Activated B cell treated with CpG ODN at 0.5 μM for 24 hours (primary cell): ENCODE results near the gene NRDC. TPM values are rescaled to one million over a fixed set of nuclear protein-coding genes. Genes with fewer than 3 reads are reported as not detected.

Experiments
- ATAC-seq: fragments of 200-7000 bp; cut with Tn5 transposase; one replicate; pipeline ENCODE4 v1.10.0; 2021; ENCODE audit warnings: low read depth, mild to moderate bottlenecking, moderate library complexity
- CTCF ChIA-PET: fragments of 350-600 bp; sonication (Branson Sonifier 250); formaldehyde crosslinking; loops from one replicate; lab custom pipeline; 2021; ENCODE audit warnings: antibody characterized with exemption; lab: Charles Lee
- POLR2A ChIA-PET: fragments of 350-600 bp; sonication (Branson Sonifier 250); formaldehyde crosslinking; loops from one replicate; lab custom pipeline; 2021; ENCODE audit warnings: antibody characterized with exemption; lab: Charles Lee
- DNase-seq: peaks from one replicate; pipeline ENCODE4 v3.0.0; 2022
- H3K27ac Mint-ChIP-seq: one replicate; pipeline ENCODE4 v1.8.0; 2020; ENCODE audit warnings: mixed read lengths
- H3K27me3 Mint-ChIP-seq: one replicate; pipeline ENCODE4 v1.8.0; 2021; ENCODE audit warnings: mixed read lengths
- H3K36me3 Mint-ChIP-seq: one replicate; pipeline ENCODE4 v1.8.0; 2021; ENCODE audit warnings: low read depth, mixed read lengths
- H3K4me1 Mint-ChIP-seq: one replicate; pipeline ENCODE4 v1.8.0; 2021; ENCODE audit warnings: mixed read lengths
- H3K4me3 Mint-ChIP-seq: one replicate; pipeline ENCODE4 v1.8.0; 2020; ENCODE audit warnings: mild to moderate bottlenecking, mixed read lengths
- H3K9me3 Mint-ChIP-seq: one replicate; pipeline ENCODE4 v1.8.0; 2020; ENCODE audit warnings: mixed read lengths
- intact Hi-C: fragments of 100-400 bp; cut with micrococcal nuclease; formaldehyde crosslinking; loops from one replicate; pipeline ENCODE4 v1.15.1; 2024
- total RNA-seq: library from RNA; stranded (reverse); gene quantifications from 2 replicates; pipeline ENCODE4 v1.2.3, GENCODE V29; 2022
- TF ChIP-seq, protein P1 (sequence below): fragments of 200-600 bp; IDR thresholded peaks from one replicate; pipeline ENCODE4 v1.8.0; 2022; ENCODE audit warnings: antibody characterized with exemption, mild to moderate bottlenecking

The NRDC gene
- total RNA-seq, 1 donor from 2014 or later, result 162 TPM

DNA sequence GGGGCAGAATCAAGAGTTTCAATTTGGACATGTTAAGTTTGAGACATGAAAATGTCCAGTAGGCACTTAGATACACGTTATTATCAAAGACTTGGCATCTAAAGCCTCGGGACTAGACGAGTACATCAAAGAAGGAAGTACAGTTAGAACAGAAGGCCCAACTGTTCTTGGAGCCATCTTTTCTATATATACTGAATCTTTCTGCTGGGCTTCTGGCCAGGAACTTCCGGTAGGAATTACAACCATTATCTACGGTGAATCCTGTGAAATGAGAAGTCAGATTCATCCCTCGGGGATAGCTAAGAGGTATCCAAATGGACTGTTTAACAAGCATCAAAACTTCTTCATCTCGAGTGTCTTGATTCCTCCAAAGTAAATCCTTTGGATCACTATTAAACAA, 34.4 kb upstream of the NRDC start:
- TF ChIP-seq, protein P1, sequence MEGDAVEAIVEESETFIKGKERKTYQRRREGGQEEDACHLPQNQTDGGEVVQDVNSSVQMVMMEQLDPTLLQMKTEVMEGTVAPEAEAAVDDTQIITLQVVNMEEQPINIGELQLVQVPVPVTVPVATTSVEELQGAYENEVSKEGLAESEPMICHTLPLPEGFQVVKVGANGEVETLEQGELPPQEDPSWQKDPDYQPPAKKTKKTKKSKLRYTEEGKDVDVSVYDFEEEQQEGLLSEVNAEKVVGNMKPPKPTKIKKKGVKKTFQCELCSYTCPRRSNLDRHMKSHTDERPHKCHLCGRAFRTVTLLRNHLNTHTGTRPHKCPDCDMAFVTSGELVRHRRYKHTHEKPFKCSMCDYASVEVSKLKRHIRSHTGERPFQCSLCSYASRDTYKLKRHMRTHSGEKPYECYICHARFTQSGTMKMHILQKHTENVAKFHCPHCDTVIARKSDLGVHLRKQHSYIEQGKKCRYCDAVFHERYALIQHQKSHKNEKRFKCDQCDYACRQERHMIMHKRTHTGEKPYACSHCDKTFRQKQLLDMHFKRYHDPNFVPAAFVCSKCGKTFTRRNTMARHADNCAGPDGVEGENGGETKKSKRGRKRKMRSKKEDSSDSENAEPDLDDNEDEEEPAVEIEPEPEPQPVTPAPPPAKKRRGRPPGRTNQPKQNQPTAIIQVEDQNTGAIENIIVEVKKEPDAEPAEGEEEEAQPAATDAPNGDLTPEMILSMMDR, result no peak
- Mint-ChIP-seq H3K27ac (no peak overlapping the region), H3K4me1 (peaks cover 5% of the 10 kb centered on the region), H3K4me3 (no peak overlapping the region), H3K27me3 (peaks cover 32% of the 10 kb centered on the region), H3K36me3 (no peaks in the 10 kb centered on the region), H3K9me3 (no peaks in the 10 kb centered on the region)
- ATAC-seq (no peak), DNase-seq (no peak)
- POLR2A ChIA-PET, result no interaction called here
- intact Hi-C loops, result no loop called here
- CTCF ChIA-PET, result no interaction called here

DNA sequence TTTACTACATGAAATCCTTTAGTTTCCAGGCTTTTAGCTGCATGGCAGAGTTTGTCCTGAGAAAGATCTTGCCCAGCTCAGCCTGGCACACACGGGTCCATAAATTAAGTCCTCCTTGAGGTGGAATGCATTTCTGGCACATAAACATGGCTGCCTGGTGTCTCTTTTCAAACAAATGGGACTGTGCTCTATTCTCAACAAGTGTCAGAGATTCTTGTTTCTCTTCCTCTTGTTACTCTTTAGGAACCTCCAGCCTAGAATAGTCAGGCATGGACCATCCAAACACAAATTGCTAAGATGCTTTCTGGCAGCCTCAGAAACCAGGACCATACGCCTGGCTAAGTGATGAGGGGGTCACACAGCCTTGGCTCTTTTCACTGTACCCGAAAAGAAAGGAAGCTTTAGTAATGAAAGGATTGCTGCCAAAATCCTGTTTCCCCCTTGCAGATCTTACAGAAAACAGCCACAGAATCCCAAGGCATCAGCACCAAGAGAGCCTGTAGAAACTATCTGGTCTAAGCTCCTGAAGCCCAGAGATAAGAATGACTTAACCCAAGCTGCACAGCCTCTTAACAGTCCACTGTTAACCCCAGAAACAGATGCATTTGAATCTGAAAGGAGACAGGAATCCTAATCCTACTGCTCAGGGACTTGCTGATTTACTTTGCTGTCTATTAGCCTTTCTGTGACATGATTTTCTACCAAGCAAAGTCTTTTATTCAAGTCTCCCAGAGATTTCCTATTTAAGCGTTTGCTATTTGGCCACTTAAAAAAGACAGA, 31.9 kb upstream of the NRDC start:
- H3K4me1 Mint-ChIP-seq, result peaks cover 11% of the 10 kb centered on the region
- H3K36me3 Mint-ChIP-seq, result no peaks in the 10 kb centered on the region
- ChIA-PET POLR2A (no interaction called here), CTCF (no interaction called here)
- intact Hi-C loops, result no loop called here
- DNase-seq, result no peak
- TF ChIP-seq, protein P1, result no peak
- H3K9me3 Mint-ChIP-seq, result peaks cover 3% of the 10 kb centered on the region
- H3K4me3 Mint-ChIP-seq, result no peak overlapping the region
- no peak overlapping the region for H3K27ac Mint-ChIP-seq
- peaks cover 32% of the 10 kb centered on the region for H3K27me3 Mint-ChIP-seq
- no peak for ATAC-seq

DNA sequence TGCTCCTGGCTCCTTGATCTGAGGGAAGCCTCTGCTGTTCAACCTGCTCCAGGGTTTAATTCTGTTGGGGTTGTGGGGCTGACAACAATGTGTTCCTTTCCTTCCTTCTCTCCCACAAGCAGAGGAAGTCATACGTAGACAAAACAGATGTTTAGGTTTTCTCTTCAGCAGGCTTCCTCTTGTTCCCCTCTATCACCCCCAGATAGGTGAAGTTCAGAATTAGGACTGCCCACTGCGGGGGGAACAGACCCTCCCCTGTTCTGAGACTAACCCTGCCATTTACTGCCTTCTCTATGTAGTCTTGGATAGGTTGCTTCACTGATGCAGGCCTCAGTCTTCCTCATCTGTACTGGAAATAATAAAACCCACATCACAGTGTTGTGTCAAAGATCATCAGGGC, 30.0 kb upstream of the NRDC start:
- DNase-seq (no peak), ATAC-seq (no peak)
- H3K4me1 Mint-ChIP-seq, result peaks cover 11% of the 10 kb centered on the region
- H3K9me3 Mint-ChIP-seq, result peaks cover 3% of the 10 kb centered on the region
- H3K36me3 Mint-ChIP-seq, result no peaks in the 10 kb centered on the region
- H3K4me3 Mint-ChIP-seq, result no peak overlapping the region
- H3K27ac Mint-ChIP-seq, result no peak overlapping the region
- TF ChIP-seq, protein P1, result no peak
- CTCF ChIA-PET, result no interaction called here
- POLR2A ChIA-PET, result no interaction called here
- H3K27me3 Mint-ChIP-seq, result peaks cover 21% of the 10 kb centered on the region
- intact Hi-C loops, result no loop called here

DNA sequence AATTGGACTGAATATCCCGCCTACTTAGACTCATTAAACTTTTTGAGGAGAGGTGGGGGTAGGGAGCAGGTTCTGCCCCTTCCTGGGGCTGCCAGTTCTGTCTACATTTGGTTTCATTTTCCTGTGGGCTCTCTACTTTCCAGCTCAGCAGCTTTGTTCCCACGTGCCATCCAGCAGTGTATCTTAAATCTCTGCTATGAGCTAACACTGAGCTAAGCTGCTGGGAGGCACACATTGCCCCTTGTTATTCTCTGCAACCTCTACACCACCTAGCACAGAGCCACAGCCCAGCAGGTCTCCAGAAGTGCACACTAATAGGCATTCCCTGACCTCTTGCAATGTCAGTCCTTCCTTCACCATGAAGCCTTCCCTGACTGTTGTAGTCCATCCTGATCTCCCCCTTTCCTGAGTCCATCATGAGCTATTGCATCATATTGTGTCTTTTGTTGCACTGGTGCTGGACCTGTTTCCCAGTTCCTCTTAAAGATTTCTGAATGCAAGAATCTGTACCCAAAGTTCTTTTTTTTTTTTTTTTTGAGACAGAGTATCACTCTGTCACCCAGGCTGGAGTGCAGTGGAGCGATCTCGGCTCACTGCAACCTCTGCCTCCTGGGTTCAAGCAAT, 28.7 kb upstream of the NRDC start:
- no peak for ATAC-seq
- intact Hi-C loops, result no loop called here
- Mint-ChIP-seq H3K36me3 (no peaks in the 10 kb centered on the region), H3K27ac (peak overlapping the region; percentile 80), H3K27me3 (peaks cover 14% of the 10 kb centered on the region), H3K4me3 (no peak overlapping the region), H3K9me3 (peaks cover 3% of the 10 kb centered on the region), H3K4me1 (peaks cover 11% of the 10 kb centered on the region)
- TF ChIP-seq, protein P1, result no peak
- no peak for DNase-seq
- ChIA-PET CTCF (interaction anchor here (1.4 kb wide), 1 partner anchor 11 kb away, joined by 4 read pairs; no protein-coding TSS in a partner anchor), POLR2A (no interaction called here)

DNA sequence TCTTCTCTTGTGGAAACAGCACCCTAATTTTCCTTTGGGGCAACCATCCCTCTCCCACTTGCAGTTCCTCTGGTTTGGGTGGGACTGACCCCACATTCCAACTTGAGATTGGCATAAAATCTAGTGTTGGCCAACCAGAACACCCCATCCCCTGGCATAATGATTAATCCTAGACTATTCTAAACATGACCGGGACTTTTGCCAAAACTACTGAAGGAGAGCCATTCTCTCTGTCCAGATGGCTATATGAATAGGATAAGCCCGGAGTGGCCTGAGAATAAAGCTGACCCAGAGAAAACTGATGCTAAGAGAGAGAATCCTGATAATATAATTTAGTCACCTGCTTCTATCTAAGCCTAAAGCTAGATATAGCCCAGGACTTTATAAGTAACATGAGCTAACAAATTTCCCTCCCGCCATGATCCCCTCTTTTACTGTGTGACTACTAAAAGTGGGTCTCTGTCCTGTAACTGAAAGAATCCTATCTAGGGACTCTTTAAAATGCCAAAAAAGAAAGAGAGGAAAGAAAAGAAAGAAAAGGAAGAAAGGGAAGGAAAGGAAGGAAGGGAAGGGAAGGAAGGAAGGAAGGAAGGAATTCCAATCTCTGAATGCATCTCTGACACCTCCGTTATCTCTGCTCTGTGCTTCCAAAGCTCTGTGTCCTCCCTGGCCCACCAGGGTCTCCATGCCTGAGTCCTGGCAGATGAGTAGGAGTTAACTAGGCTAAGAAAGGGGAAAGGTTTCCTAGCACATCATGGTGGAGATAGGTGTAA, 28.0 kb upstream of the NRDC start:
- POLR2A ChIA-PET, result no interaction called here
- peaks cover 3% of the 10 kb centered on the region for H3K9me3 Mint-ChIP-seq
- intact Hi-C loops, result no loop called here
- peaks cover 12% of the 10 kb centered on the region for H3K27me3 Mint-ChIP-seq
- no peak overlapping the region for H3K4me3 Mint-ChIP-seq
- CTCF ChIA-PET, result interaction anchor here (1.4 kb wide), 1 partner anchor 10 kb away, joined by 4 read pairs; no protein-coding TSS in a partner anchor
- no peak for DNase-seq
- peaks cover 11% of the 10 kb centered on the region for H3K4me1 Mint-ChIP-seq
- TF ChIP-seq, protein P1, result no peak
- no peaks in the 10 kb centered on the region for H3K36me3 Mint-ChIP-seq
- H3K27ac Mint-ChIP-seq, result peak overlapping the region; percentile 80
- ATAC-seq, result no peak
